HG02943 (cell line): ENCODE data around the gene KIF17.

ENCODE experiments used
- ATAC-seq: cut with Tn5 transposase; IDR thresholded peaks from one replicate; pipeline ENCODE4 v1.9.1; 2021; ENCODE audit warnings: mild to moderate bottlenecking, low read depth, moderate library complexity; ENCODE audit not compliant: unreplicated experiment

KIF17 gene

DNA sequence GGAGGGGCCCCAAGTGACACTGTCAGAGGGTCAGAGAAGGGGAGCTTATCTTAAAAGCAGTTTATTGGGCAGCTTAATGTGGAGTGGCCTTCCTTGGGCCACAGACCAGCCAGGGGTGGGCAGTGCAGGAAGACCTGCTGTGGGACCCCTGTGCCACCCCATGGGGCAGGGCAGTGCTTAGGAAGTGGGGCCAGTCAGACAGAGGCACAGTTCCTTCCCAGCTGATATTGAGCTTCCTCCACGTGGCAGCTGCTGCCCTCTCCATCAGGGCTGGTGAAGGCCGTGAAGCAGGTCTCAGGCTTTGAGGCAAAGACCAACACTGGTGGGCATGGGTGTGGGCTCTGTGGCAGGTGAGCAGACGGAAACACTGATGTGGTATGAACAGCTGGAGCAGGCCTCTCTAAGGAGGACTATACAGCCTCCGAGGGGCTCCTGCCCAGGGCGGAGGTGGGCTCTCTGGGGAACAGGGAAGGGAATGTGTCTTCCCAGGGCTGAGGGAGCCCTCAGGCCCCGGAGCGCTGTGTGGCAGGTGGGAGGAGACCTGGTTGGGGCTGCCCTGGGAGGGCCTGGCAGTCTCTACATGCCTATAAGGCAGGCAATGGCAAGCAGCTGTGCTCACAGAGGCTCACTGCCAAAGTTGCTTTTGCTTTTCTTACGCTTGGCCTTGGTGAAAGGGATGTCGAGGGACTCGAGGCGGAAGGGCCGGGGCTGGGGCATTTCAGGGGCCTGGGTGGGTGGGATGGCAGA lies 53.7 kb downstream of the KIF17 start:
- ATAC-seq = no peak

DNA sequence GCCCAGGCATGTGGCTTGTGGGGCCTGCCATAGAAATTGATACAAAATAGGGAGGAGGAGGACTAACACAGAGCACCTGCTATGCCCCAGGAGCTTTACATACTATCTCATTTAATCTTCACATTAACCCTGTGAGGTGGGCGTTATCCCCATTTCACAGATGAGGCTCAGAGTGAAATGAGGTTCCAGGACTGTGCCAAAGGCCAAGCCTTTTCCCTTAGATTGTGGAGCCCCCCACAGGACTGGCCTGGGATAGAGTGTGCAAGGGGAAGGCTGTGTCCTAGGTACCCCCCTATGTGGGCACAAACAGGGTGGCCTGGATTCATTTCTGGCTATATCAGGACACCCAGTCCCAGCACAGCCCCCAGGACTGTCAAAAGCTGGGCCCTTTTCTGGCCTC lies 54.4 kb downstream of the KIF17 start:
- no peak for ATAC-seq

DNA sequence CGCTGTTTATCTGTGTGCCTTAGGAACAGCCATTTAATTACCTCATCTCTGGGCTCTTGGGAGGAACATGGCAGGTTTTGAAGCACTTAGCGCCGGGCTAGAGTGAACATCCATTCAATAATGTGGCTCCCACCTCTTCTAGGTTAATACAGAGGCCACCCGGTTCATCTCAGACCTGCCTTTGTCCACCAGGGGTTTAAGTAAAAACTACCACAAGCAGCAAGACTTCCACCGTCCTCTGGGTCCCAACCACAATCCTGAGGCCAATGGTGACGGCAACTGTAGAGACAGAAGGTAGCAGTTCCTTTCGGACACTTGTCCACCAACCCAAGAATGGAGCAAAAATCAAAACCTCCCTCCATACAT lies 55.7 kb downstream of the KIF17 start:
- ATAC-seq = no peak

- peak; percentile 94 for ATAC-seq
Measured at GRCh38 chr1:20661207-20662109, 56.3 kb downstream of the KIF17 start, which contains the start of gene DDOST. Gene DDOST (minus strand): TSS chr1:20661369. CDS start chr1:20661350, 19 bp downstream.

- ATAC-seq = no peak
Measured at GRCh38 chr1:20660847-20661206, 57.0 kb downstream of the KIF17 start.

DNA sequence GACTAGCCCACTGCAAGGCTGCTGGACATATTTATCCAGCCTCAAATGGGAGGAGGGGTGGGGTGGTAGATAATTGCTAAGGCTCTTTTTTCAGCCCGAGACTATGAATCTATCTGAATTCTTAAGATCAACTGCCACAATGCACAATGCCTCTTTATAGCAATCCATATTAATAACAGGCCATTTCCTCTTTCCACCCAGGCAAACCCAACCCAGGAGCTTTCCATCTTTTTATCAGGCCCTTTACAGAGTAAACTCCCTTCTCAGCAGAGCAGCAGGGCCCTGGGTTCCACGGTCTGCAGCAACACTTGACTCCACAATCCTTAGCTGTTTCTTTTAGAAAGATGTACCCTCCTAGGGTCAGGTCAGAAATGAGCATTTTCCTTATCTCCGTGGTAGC lies 57.4 kb downstream of the KIF17 start:
- no peak for ATAC-seq

- no peak for ATAC-seq
Measured at GRCh38 chr1:20658166-20658915, 59.5 kb downstream of the KIF17 start.

DNA sequence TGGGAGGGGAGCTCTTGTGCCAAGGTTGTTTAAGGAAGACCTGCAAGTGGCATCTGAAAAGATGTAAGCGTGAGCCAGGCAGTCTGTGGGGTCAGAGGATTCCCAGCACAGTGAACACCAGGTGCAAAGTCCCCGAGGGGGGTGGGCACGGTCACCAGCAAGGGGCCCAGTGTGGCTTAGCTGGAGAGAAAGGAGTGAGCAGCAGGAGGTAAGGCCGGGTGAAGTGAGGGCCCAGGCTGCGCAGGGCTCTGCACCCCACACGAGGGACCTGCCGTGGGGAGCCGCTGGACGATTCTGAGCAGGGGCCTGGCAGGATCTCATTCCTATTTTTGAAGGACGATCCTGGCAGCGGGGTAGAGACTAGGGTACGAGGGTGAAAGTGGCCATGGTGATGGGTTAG lies 60.8 kb downstream of the KIF17 start:
- ATAC-seq = no peak

DNA sequence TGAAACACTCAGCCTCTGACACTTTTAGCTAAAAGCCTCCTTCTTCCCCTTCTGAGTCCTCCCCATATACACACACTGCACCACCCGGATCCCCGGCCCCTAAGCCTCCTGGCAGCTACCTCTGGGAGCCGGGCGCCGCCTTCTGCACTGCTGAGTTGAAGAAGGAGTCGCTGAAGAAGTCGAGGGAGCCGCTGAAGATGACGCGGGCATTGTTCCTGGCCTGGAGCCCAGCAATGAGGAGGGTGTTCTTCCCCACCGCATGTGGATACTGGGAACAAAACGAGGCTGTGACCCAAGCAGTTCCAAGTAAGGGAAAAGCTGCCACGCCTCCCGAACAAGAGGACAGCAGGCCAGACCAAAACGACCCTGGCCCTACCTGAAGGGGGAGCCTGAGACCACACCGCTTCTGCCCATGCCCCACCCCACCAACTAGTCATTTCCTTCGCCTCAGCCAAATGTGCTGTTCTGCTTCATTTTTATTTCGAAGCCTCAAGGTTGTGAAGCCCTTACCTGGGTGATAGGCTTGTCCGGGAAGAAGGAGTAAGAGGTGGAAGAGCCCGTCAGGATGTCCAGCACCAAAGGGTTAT lies 63.6 kb downstream of the KIF17 start:
- no peak for ATAC-seq

DNA sequence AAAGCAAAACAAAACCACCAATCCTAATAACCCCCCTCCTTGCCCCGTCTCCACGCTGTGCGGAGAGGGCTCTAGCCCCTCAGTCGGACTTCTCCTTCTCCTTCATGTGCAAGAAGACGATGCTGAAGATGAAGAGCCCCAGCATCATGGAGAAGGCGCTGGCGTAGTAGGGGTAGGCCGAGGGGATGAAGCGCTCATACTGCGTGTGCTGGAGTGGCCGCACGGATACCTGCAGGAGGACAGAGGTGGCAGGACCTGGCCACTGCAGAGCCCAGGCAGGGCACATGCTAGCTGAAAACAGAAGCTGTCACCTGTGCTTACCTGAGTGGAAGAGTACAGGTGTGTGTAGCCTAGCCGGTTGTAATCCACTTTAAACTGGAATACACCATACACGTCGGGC lies 65.5 kb downstream of the KIF17 start:
- no peak for ATAC-seq

GRCh38 chr1:20648946-20649345 lies 68.9 kb downstream of the KIF17 start:
- ATAC-seq = no peak

- no peak for ATAC-seq
Measured at GRCh38 chr1:20648438-20648837, 69.4 kb downstream of the KIF17 start.

GRCh38 chr1:20645414-20645813 lies 72.4 kb downstream of the KIF17 start:
- ATAC-seq = no peak

- no peak for ATAC-seq
Measured at GRCh38 chr1:20644416-20644815, 73.4 kb downstream of the KIF17 start.

- ATAC-seq = no peak
Measured at GRCh38 chr1:20643080-20643479, 74.7 kb downstream of the KIF17 start.

GRCh38 chr1:20641975-20642374 lies 75.8 kb downstream of the KIF17 start:
- ATAC-seq = no peak

- ATAC-seq = no peak
Measured at GRCh38 chr1:20640183-20640597, 77.6 kb downstream of the KIF17 start.

- no peak for ATAC-seq
Measured at GRCh38 chr1:20636785-20637347, 80.9 kb downstream of the KIF17 start.

- ATAC-seq = no peak
Measured at GRCh38 chr1:20634594-20635084, 83.2 kb downstream of the KIF17 start.

GRCh38 chr1:20634065-20634593 lies 83.7 kb downstream of the KIF17 start:
- no peak for ATAC-seq
